SK-N-SH treated with all-trans-retinoic acid at 6 μM for 48 hours (cell line): ENCODE data around the gene TMEM9.

Source experiments
- GLIS3 ChIP-seq: fragments of 250-450 bp; sonication (Bioruptor Pico); IDR thresholded peaks from 2 replicates; pipeline ENCODE4 v1.5.0; 2020; ENCODE audit warnings: mild to moderate bottlenecking, moderate library complexity
- POU6F1 ChIP-seq: fragments of 250-450 bp; sonication (Bioruptor Pico); IDR thresholded peaks from 2 replicates; pipeline ENCODE4 v1.8.0; 2021; ENCODE audit warnings: low read depth, mild to moderate bottlenecking, moderate library complexity, borderline replicate concordance
- ZFP3 ChIP-seq: fragments of 250-450 bp; sonication (Bioruptor Pico); IDR thresholded peaks from 2 replicates; pipeline ENCODE4 v1.5.0; 2020; ENCODE audit warnings: mild to moderate bottlenecking, moderate library complexity

GRCh38 chr1:201126832-201127754, 27.2 kb downstream of the TMEM9 start, which contains the start of gene ASCL5:
- no peak for TF ChIP-seq ZFP3 (CRISPR knock-in tag)
- no peak for TF ChIP-seq POU6F1 (CRISPR knock-in tag)
- TF ChIP-seq GLIS3 (CRISPR knock-in tag), result no peak
